IMR-90 (cell line): ENCODE measurements around the gene CMTR1. TPM values are rescaled to one million over a fixed set of nuclear protein-coding genes. Genes with fewer than 3 reads are reported as not detected.

Experiments
- ATAC-seq: fragments of 200-7000 bp; cut with Tn5 transposase; 2 replicates; pipeline ENCODE4 v1.9.1; 2020; ENCODE audit warnings: low read depth, mild to moderate bottlenecking, moderate library complexity
- BruUV-seq: library from RNA; stranded (reverse); fragments of 400-500 nt; replicated peaks from 2 replicates; lab custom pipeline; 2021; lab: Mats Ljungman, UMichigan
- CTCF ChIA-PET: fragments of 300-600 bp; formaldehyde crosslinking; extraction: SDS; loops from one replicate; lab custom pipeline; 2021; ENCODE audit warnings: antibody characterized with exemption; lab: Yijun Ruan, JAX
- POLR2A ChIA-PET: fragments of 300-600 bp; sonication (Branson Sonifier 250); formaldehyde crosslinking; loops from one replicate; lab custom pipeline; 2022; ENCODE audit warnings: antibody characterized with exemption; ENCODE audit not compliant: unreplicated experiment; lab: Charles Lee
- DNase-seq: peaks from one replicate; pipeline ENCODE4 v3.0.0; 2013
- H2AFZ ChIP-seq: replicated peaks from 2 replicates; pipeline ENCODE3; 2013; ENCODE audit warnings: low read length, mild to moderate bottlenecking; ENCODE audit not compliant: poor library complexity
- H2AK5ac ChIP-seq: 2 replicates; pipeline ENCODE4 v1.6.1; 2013; ENCODE audit warnings: low read depth, low read length, inconsistent platforms
- H2AK9ac ChIP-seq: replicated peaks from 2 replicates; pipeline ENCODE3; 2013; ENCODE audit warnings: mild to moderate bottlenecking, low read depth, low read length, moderate library complexity; ENCODE audit not compliant: poor library complexity
- H2BK120ac ChIP-seq: 2 replicates; pipeline ENCODE4 v1.6.1; 2013; ENCODE audit warnings: low read depth, low read length, inconsistent platforms
- H2BK15ac ChIP-seq: 3 replicates; pipeline ENCODE4 v1.6.1; 2013; ENCODE audit warnings: low read depth, low read length, inconsistent platforms
- H2BK20ac ChIP-seq: 2 replicates; pipeline ENCODE4 v1.6.1; 2013; ENCODE audit warnings: low read depth, mild to moderate bottlenecking, inconsistent platforms, low read length, moderate library complexity
- H2BK5ac ChIP-seq: 2 replicates; pipeline ENCODE4 v1.6.1; 2013; ENCODE audit warnings: mild to moderate bottlenecking, low read depth, low read length, inconsistent platforms; ENCODE audit not compliant: poor library complexity, severe bottlenecking
- H3K14ac ChIP-seq: replicated peaks from 2 replicates; pipeline ENCODE4 v1.6.1; 2013; ENCODE audit warnings: low read depth, low read length, inconsistent platforms
- H3K18ac ChIP-seq: 2 replicates; pipeline ENCODE4 v1.6.1; 2013; ENCODE audit warnings: low read depth, low read length, control low read depth
- H3K23ac ChIP-seq: 2 replicates; pipeline ENCODE4 v1.6.1; 2013; ENCODE audit warnings: low read depth, low read length, inconsistent platforms
- H3K27ac ChIP-seq: 2 replicates; pipeline ENCODE4 v1.5.1; 2013; ENCODE audit warnings: mild to moderate bottlenecking, control low read depth, low read length; ENCODE audit not compliant: insufficient read depth
- H3K27me3 ChIP-seq: 2 replicates; pipeline ENCODE4 v1.6.1; 2013; ENCODE audit warnings: low read length; ENCODE audit not compliant: control insufficient read depth, insufficient read depth
- H3K36me3 ChIP-seq: 2 replicates; pipeline ENCODE4 v1.6.1; 2013; ENCODE audit warnings: low read length, mixed read lengths; ENCODE audit not compliant: control insufficient read depth, insufficient read depth
- H3K4ac ChIP-seq: 2 replicates; pipeline ENCODE4 v1.6.1; 2013; ENCODE audit warnings: low read depth, low read length, inconsistent platforms
- H3K4me1 ChIP-seq: 2 replicates; pipeline ENCODE4 v1.6.1; 2013; ENCODE audit warnings: low read length, mixed read lengths; ENCODE audit not compliant: control insufficient read depth, insufficient read depth
- H3K4me2 ChIP-seq: 2 replicates; pipeline ENCODE4 v1.6.1; 2013; ENCODE audit warnings: low read depth, mild to moderate bottlenecking, control low read depth, low read length, moderate library complexity
- H3K4me3 ChIP-seq: 2 replicates; pipeline ENCODE4 v1.5.1; 2013; ENCODE audit warnings: low read depth, mild to moderate bottlenecking, control low read depth, low read length, moderate library complexity; ENCODE audit not compliant: insufficient read depth
- H3K56ac ChIP-seq: 2 replicates; pipeline ENCODE4 v1.6.1; 2013; ENCODE audit warnings: low read length, inconsistent platforms; ENCODE audit not compliant: insufficient read depth; ENCODE audit errors: extremely low read depth
- H3K79me1 ChIP-seq, 2 experiments: 2 replicates each; pipeline ENCODE4 v1.6.1; 2013; ENCODE audit warnings: low read length in 2 of 2, inconsistent platforms in 1 of 2, low read depth in 1 of 2
- H3K9ac ChIP-seq: 2 replicates; pipeline ENCODE4 v1.6.1; 2013; ENCODE audit warnings: low read depth, low read length, control low read depth
- H3K9me1 ChIP-seq: 2 replicates; pipeline ENCODE4 v1.6.1; 2013; ENCODE audit warnings: low read length, inconsistent platforms; ENCODE audit not compliant: insufficient read depth
- H3K9me3 ChIP-seq: 2 replicates; pipeline ENCODE4 v1.6.1; 2013; ENCODE audit warnings: low read length; ENCODE audit not compliant: control insufficient read depth, insufficient read depth
- H4K20me1 ChIP-seq: 2 replicates; pipeline ENCODE4 v1.6.1; 2013; ENCODE audit warnings: low read length, inconsistent platforms; ENCODE audit not compliant: insufficient read depth
- H4K5ac ChIP-seq: 2 replicates; pipeline ENCODE4 v1.6.1; 2013; ENCODE audit warnings: mild to moderate bottlenecking, low read depth, low read length, control low read depth
- H4K8ac ChIP-seq, 2 experiments: 2 replicates each; pipeline ENCODE4 v1.6.1; 2013; ENCODE audit warnings: low read depth in 2 of 2, low read length in 2 of 2, control low read depth in 1 of 2, inconsistent platforms in 1 of 2
- H4K91ac ChIP-seq: 2 replicates; pipeline ENCODE4 v1.6.1; 2013; ENCODE audit warnings: low read depth, low read length, inconsistent platforms; ENCODE audit not compliant: insufficient read depth
- CEBPB ChIP-seq: IDR thresholded peaks from 2 replicates; pipeline ENCODE4 v1.6.1; 2012; ENCODE audit warnings: low read depth, low read length, improper control_type of control experiment
- CHD1 ChIP-seq: IDR thresholded peaks from 2 replicates; pipeline ENCODE4 v1.6.1; 2012; ENCODE audit warnings: low read depth, low read length, improper control_type of control experiment
- CTCF ChIP-seq: conservative IDR thresholded peaks from 2 replicates; pipeline ENCODE4 v1.5.1; 2012; ENCODE audit warnings: mild to moderate bottlenecking, low read depth, low read length, improper control_type of control experiment
- ELK1 ChIP-seq: fragments of 150-350 bp; IDR thresholded peaks from 2 replicates; pipeline ENCODE4 v1.6.1; 2016; ENCODE audit warnings: low read depth, mild to moderate bottlenecking, low read length, moderate library complexity, borderline replicate concordance
- MAFK ChIP-seq: IDR thresholded peaks from 2 replicates; pipeline ENCODE4 v1.6.1; 2012; ENCODE audit warnings: low read depth, low read length, improper control_type of control experiment
- MAZ ChIP-seq: IDR thresholded peaks from 2 replicates; pipeline ENCODE4 v1.6.1; 2012; ENCODE audit warnings: low read depth, mild to moderate bottlenecking, low read length, improper control_type of control experiment, moderate library complexity, borderline replicate concordance
- NFE2L2 ChIP-seq: fragments of 150-350 bp; IDR thresholded peaks from 2 replicates; pipeline ENCODE4 v1.6.1; 2016; ENCODE audit warnings: low read depth, mild to moderate bottlenecking, low read length
- POLR2A ChIP-seq: IDR thresholded peaks from 2 replicates; pipeline ENCODE4 v1.6.1; 2012; ENCODE audit warnings: mild to moderate bottlenecking, low read depth, low read length
- RCOR1 ChIP-seq: IDR thresholded peaks from 2 replicates; pipeline ENCODE4 v1.6.1; 2012; ENCODE audit warnings: mild to moderate bottlenecking, low read length, improper control_type of control experiment; ENCODE audit not compliant: insufficient replicate concordance
- SMC3 ChIP-seq: fragments of 150-350 bp; IDR thresholded peaks from 2 replicates; pipeline ENCODE4 v1.6.1; 2016; ENCODE audit warnings: low read depth, mild to moderate bottlenecking, antibody characterized with exemption, low read length, moderate library complexity
- USF2 ChIP-seq: fragments of 150-350 bp; IDR thresholded peaks from 2 replicates; pipeline ENCODE4 v1.6.1; 2017; ENCODE audit warnings: mild to moderate bottlenecking, antibody characterized with exemption, low read length, low read depth
- WGBS, 2 experiments: methylation state at CpG; one replicate each; pipeline versions ENCODE4 v1.1.5 to v1.1.7; 2013; ENCODE audit warnings: missing lambda C conversion rate in 2 of 2; ENCODE audit not compliant: insufficient read length in 1 of 2; ENCODE audit errors: extremely low coverage in 2 of 2; 5-methylcytosine and 5-hydroxymethylcytosine counted together
- dilution Hi-C: fragments of 300-500 bp; cut with HindIII; formaldehyde crosslinking; loops from one replicate; pipeline ENCODE4 v1.14.3; 2018; ENCODE audit warnings: low sequenced_read_pairs; ENCODE audit not compliant: unreplicated experiment
- in situ Hi-C: fragments of 300-500 bp; cut with MboI; formaldehyde crosslinking; loops from 3 replicates; pipeline ENCODE4 v1.14.3; 2019; ENCODE audit warnings: low sequenced_read_pairs, inconsistent platforms, mixed read lengths
- intact Hi-C: fragments of 100-400 bp; cut with micrococcal nuclease; formaldehyde crosslinking; loops from 2 replicates; pipeline ENCODE4 v1.10.0; 2022
- polyA plus RNA-seq, 3 experiments: library from polyadenylated mRNA; depleted of rRNA; stranded (reverse); fragments of >200 nt; gene quantifications; 2 replicates each; pipeline ENCODE4 v1.2.3, GENCODE V29; 2012; ENCODE audit warnings: low replicate concordance in 1 of 3
- total RNA-seq: library from RNA; depleted of rRNA; stranded (reverse); fragments of >200 nt; gene quantifications from 2 replicates; pipeline ENCODE4 v1.2.3, GENCODE V29; 2012

The CMTR1 gene
- total and polyA plus RNA-seq, 2 of the 4 experiments (the other 2 are of a cell fraction): 22.6 to 30.1 TPM

- H3K18ac ChIP-seq: no peak overlapping the region
- BruUV-seq: no TSS peak
- H2BK5ac ChIP-seq: no peak overlapping the region
- no peak overlapping the region for H3K4ac ChIP-seq
- no peak overlapping the region for H2AK9ac ChIP-seq
- no peak overlapping the region for H2BK15ac ChIP-seq
- H3K4me1 ChIP-seq: no peaks in the 10 kb centered on the region
- ChIA-PET CTCF (no interaction called here), POLR2A (no interaction called here)
- no peaks in the 10 kb centered on the region for H3K36me3 ChIP-seq
- no peak overlapping the region for H3K56ac ChIP-seq
- dilution Hi-C loops: no loop called here
- no peak overlapping the region for H3K4me2 ChIP-seq
- no peak overlapping the region for H4K5ac ChIP-seq
- no CpG with 5 or more reads among the region's 6 CpGs for WGBS, 2 experiments
- in situ Hi-C loops: no loop called here
- no peak overlapping the region for H2AK5ac ChIP-seq
- H3K27me3 ChIP-seq: peaks cover 7% of the 10 kb centered on the region
- H3K14ac ChIP-seq: no peak overlapping the region
- H3K4me3 ChIP-seq: no peak overlapping the region
- H4K8ac ChIP-seq: no peak overlapping the region
- TF ChIP-seq CEBPB: no peak
- no peak for TF ChIP-seq ELK1
- no peak for TF ChIP-seq NFE2L2
- TF ChIP-seq USF2: no peak
- TF ChIP-seq CTCF: no peak
- no peak for TF ChIP-seq MAFK
- no peak for TF ChIP-seq POLR2A
- no peak for TF ChIP-seq CHD1
- no peak for TF ChIP-seq SMC3
- TF ChIP-seq RCOR1: no peak
- TF ChIP-seq MAZ: no peak
- no peak overlapping the region for H2BK20ac ChIP-seq
- H2BK120ac ChIP-seq: no peak overlapping the region
- no peak overlapping the region for H2AFZ ChIP-seq
- ATAC-seq (no peak), DNase-seq (peak; percentile 6)
- H3K27ac ChIP-seq: no peak overlapping the region
- H3K9me3 ChIP-seq: peaks cover 8% of the 10 kb centered on the region
- intact Hi-C loops: no loop called here
- H3K9me1 ChIP-seq: no peaks in the 10 kb centered on the region
- no peaks in the 10 kb centered on the region for H4K20me1 ChIP-seq
- no peak overlapping the region for H4K91ac ChIP-seq
- H3K9ac ChIP-seq: no peak overlapping the region
- H3K23ac ChIP-seq: no peak overlapping the region
- no peaks in the 10 kb centered on the region for H3K79me1 ChIP-seq
Measured at GRCh38 chr6:37426945-37427510, 6.0 kb upstream of the CMTR1 start.
